CD14-positive monocyte (primary cell): ENCODE results near the gene ASTN1. TPM values are rescaled to one million over a fixed set of nuclear protein-coding genes. Genes with fewer than 3 reads are reported as not detected.

Experiments
- DNase-seq, 3 donors: peaks; one replicate each; pipeline ENCODE4 v3.0.0-alpha.2; 2011 to 2022
- H2AFZ ChIP-seq: 2 replicates; pipeline ENCODE4 v1.6.0; 2012; ENCODE audit warnings: mild to moderate bottlenecking, low read depth, low read length, inconsistent platforms; ENCODE audit not compliant: insufficient read depth, poor library complexity, severe bottlenecking
- H3K27ac ChIP-seq, 2 donors: 1 replicate in 1 of 2; 2 replicates in 1 of 2; pipeline ENCODE4 v1.5.1; 2012 to 2013; ENCODE audit warnings: low read length in 2 of 2, control low read depth in 1 of 2, inconsistent platforms in 1 of 2, low read depth in 1 of 2, mild to moderate bottlenecking in 1 of 2
- H3K27me3 ChIP-seq, 2 donors: one replicate each; pipeline versions ENCODE4 v1.6.0 to v1.6.1; 2011 to 2013; ENCODE audit warnings: low read length in 2 of 2; ENCODE audit not compliant: control insufficient read depth in 2 of 2, insufficient read depth in 2 of 2
- H3K36me3 ChIP-seq, 2 donors: replicated peaks in 1 of 2; 1 replicate in 1 of 2; 2 replicates in 1 of 2; pipeline versions ENCODE4 v1.5.1 to v1.6.1; 2012 to 2013; ENCODE audit warnings: low read length in 2 of 2, control low read depth in 1 of 2, inconsistent platforms in 1 of 2, mild to moderate bottlenecking in 1 of 2; ENCODE audit not compliant: insufficient read depth in 2 of 2, control insufficient read depth in 1 of 2
- H3K4me1 ChIP-seq, 2 donors: 1 replicate in 1 of 2; 2 replicates in 1 of 2; pipeline versions ENCODE4 v1.5.1 to v1.6.1; 2012 to 2013; ENCODE audit warnings: low read length in 2 of 2, control low read depth in 1 of 2, inconsistent platforms in 1 of 2, mild to moderate bottlenecking in 1 of 2, moderate library complexity in 1 of 2; ENCODE audit not compliant: insufficient read depth in 2 of 2, control insufficient read depth in 1 of 2
- H3K4me2 ChIP-seq: replicated peaks from 2 replicates; pipeline ENCODE3; 2012; ENCODE audit warnings: low read length, moderate library complexity, mild to moderate bottlenecking; ENCODE audit not compliant: poor library complexity, severe bottlenecking; ENCODE audit errors: extremely low read depth
- H3K4me3 ChIP-seq, 3 experiments: fragments of 200-600 bp in 1 of 3; sonication (generic) in 1 of 3; replicated peaks in 1 of 3; 1 replicate in 2 of 3; 2 replicates in 1 of 3; pipeline ENCODE4 v1.5.1; 2011 to 2013; ENCODE audit warnings: low read length in 3 of 3, mild to moderate bottlenecking in 3 of 3, control low read depth in 2 of 3, low read depth in 2 of 3, inconsistent platforms in 1 of 3, moderate library complexity in 1 of 3
- H3K79me2 ChIP-seq: 2 replicates; pipeline ENCODE4 v1.6.0; 2012; ENCODE audit warnings: mild to moderate bottlenecking, control low read depth, inconsistent platforms, low read length, moderate library complexity; ENCODE audit not compliant: insufficient read depth
- H3K9ac ChIP-seq: 2 replicates; pipeline ENCODE4 v1.6.0; 2017; ENCODE audit warnings: low read length, mild to moderate bottlenecking; ENCODE audit not compliant: insufficient read depth, poor library complexity, severe bottlenecking
- H3K9me3 ChIP-seq, 2 donors: replicated peaks in 1 of 2; 1 replicate in 1 of 2; 2 replicates in 1 of 2; pipeline versions ENCODE4 v1.5.1 to v1.6.1; 2012 to 2013; ENCODE audit warnings: low read length in 2 of 2, control low read depth in 1 of 2; ENCODE audit not compliant: control insufficient read depth in 1 of 2, insufficient read depth in 1 of 2
- H4K20me1 ChIP-seq: 2 replicates; pipeline ENCODE4 v1.6.0; 2012; ENCODE audit warnings: mild to moderate bottlenecking, low read length, control low read depth, moderate library complexity; ENCODE audit not compliant: insufficient read depth
- H3K27ac Mint-ChIP-seq, 7 donors: one replicate each; pipeline ENCODE4 v1.8.0; 2020; ENCODE audit warnings: mild to moderate bottlenecking in 7 of 7, mixed read lengths in 7 of 7, moderate library complexity in 6 of 7, inconsistent platforms in 2 of 7
- H3K27me3 Mint-ChIP-seq, 3 donors: one replicate each; pipeline ENCODE4 v1.8.0; 2021 to 2022; ENCODE audit warnings: low read depth in 3 of 3, mild to moderate bottlenecking in 3 of 3, mixed read lengths in 3 of 3, moderate library complexity in 3 of 3, inconsistent platforms in 1 of 3
- H3K36me3 Mint-ChIP-seq, 2 donors: one replicate each; pipeline ENCODE4 v1.8.0; 2020; ENCODE audit warnings: mixed read lengths in 2 of 2, inconsistent platforms in 1 of 2, mild to moderate bottlenecking in 1 of 2
- H3K4me1 Mint-ChIP-seq: one replicate; pipeline ENCODE4 v1.8.0; 2020; ENCODE audit warnings: mild to moderate bottlenecking, mixed read lengths
- H3K4me3 Mint-ChIP-seq, 2 donors: one replicate each; pipeline ENCODE4 v1.8.0; 2020; ENCODE audit warnings: mild to moderate bottlenecking in 2 of 2, mixed read lengths in 2 of 2, moderate library complexity in 1 of 2
- H3K9me3 Mint-ChIP-seq, 7 donors: one replicate each; pipeline ENCODE4 v1.8.0; 2020 to 2022; ENCODE audit warnings: mixed read lengths in 7 of 7, mild to moderate bottlenecking in 6 of 7, moderate library complexity in 6 of 7, inconsistent platforms in 2 of 7
- WGBS: methylation state at CpG from one replicate; pipeline ENCODE4 v1.1.5; 2013; ENCODE audit warnings: missing lambda C conversion rate; ENCODE audit not compliant: insufficient coverage; 5-methylcytosine and 5-hydroxymethylcytosine counted together
- intact Hi-C, 2 donors: fragments of 100-400 bp; cut with micrococcal nuclease; formaldehyde crosslinking; loops; one replicate each; pipeline versions ENCODE4 v1.15.0 to v1.15.1; 2023
- polyA plus RNA-seq, 3 donors: library from polyadenylated mRNA; depleted of rRNA in 1 of 3; unstranded in 2 of 3; stranded (reverse) in 1 of 3; fragments of 300-500 nt in 2 of 3; fragments of >200 nt in 1 of 3; fragmentation: Illumina TruSeq in 2 of 3; gene quantifications; 1 replicate in 2 of 3; 2 replicates in 1 of 3; pipeline ENCODE4 v1.2.3, GENCODE V29; 2012 to 2021
- TF ChIP-seq, protein P1 (sequence below): fragments of 200-600 bp; IDR thresholded peaks from one replicate; pipeline ENCODE4 v1.8.0; 2022; ENCODE audit warnings: antibody characterized with exemption, mild to moderate bottlenecking

The ASTN1 gene
- polyA plus RNA-seq, 3 donors, result not detected

DNA sequence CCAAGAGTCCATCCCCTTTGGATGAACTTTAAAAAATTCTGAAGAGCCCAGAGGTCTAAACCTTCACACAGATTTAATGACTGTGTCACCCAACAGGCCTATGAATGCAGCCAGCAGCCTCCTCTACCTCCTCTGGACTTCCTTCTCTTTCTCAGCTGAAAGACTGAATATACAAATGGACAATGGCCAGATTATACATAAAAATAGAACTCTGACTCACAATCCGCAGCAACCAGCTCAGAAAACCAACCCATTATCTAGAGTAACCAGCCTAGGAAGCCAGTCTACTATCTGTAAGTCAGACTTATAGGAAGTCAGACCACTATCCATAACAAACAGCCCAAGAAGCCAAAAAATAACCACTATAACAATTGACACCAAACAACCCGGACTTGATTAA is 224.5 kb downstream of the ASTN1 start:
- 73% methylated on average over 2 of the region's 2 CpGs for WGBS
- no peak for DNase-seq
- no peak overlapping the region for H3K4me2 ChIP-seq

DNA sequence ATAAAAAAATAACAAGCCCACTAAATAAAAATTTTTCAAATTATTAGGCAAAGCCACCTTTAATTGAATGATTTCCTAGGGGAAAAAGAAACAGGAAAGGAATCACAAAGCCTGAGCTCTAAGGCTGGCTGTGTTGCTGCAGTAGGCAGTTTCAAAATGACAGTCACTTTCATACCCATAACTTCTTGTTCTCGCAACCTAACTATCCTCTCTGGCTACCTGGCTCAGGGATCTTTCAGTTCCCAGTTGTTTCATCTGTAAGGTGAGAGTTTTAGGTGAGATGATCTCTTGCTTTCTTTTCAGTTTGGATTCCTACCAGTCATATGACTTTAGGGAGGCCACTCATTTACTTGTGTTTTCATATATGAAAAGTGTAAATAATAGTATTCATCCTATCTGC is 226.1 kb downstream of the ASTN1 start:
- Histone ChIP-seq H3K36me3 (no peaks in the 10 kb centered on the region), H3K79me2 (no peaks in the 10 kb centered on the region), H3K27me3 (no peaks in the 10 kb centered on the region), H3K4me3 (no peak overlapping the region), H3K9ac (no peak overlapping the region), H3K4me1 (no peaks in the 10 kb centered on the region), H3K4me2 (no peak overlapping the region), H4K20me1 (no peaks in the 10 kb centered on the region), H2AFZ (no peak overlapping the region), H3K9me3 (no peaks in the 10 kb centered on the region), H3K27ac (no peak overlapping the region)
- Mint-ChIP-seq H3K27ac (no peak overlapping the region), H3K36me3 (no peaks in the 10 kb centered on the region), H3K27me3 (peaks cover 1 to 3% (median 2%) of the 10 kb centered on the region in 3 donors), H3K4me3 (no peak overlapping the region), H3K4me1 (no peaks in the 10 kb centered on the region), H3K9me3 (peaks cover 2 to 13% (median 4%) of the 10 kb centered on the region in 7 donors)
- intact Hi-C loops, result no loop called here
- WGBS, result no CpG with 5 or more reads among the region's 1 CpG
- no peak for DNase-seq
- TF ChIP-seq, protein P1, sequence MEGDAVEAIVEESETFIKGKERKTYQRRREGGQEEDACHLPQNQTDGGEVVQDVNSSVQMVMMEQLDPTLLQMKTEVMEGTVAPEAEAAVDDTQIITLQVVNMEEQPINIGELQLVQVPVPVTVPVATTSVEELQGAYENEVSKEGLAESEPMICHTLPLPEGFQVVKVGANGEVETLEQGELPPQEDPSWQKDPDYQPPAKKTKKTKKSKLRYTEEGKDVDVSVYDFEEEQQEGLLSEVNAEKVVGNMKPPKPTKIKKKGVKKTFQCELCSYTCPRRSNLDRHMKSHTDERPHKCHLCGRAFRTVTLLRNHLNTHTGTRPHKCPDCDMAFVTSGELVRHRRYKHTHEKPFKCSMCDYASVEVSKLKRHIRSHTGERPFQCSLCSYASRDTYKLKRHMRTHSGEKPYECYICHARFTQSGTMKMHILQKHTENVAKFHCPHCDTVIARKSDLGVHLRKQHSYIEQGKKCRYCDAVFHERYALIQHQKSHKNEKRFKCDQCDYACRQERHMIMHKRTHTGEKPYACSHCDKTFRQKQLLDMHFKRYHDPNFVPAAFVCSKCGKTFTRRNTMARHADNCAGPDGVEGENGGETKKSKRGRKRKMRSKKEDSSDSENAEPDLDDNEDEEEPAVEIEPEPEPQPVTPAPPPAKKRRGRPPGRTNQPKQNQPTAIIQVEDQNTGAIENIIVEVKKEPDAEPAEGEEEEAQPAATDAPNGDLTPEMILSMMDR, result no peak

More for the DNA sequence above, 224.5 kb downstream of the ASTN1 start:
- Histone ChIP-seq H3K9ac (no peak overlapping the region), H3K79me2 (no peaks in the 10 kb centered on the region), H4K20me1 (no peaks in the 10 kb centered on the region), H3K27me3 (no peaks in the 10 kb centered on the region), H3K4me1 (no peaks in the 10 kb centered on the region), H3K36me3 (no peaks in the 10 kb centered on the region), H3K9me3 (no peaks in the 10 kb centered on the region), H2AFZ (no peak overlapping the region), H3K4me3 (no peak overlapping the region), H3K27ac (no peak overlapping the region)
- no peaks in the 10 kb centered on the region for H3K4me1 Mint-ChIP-seq
- H3K27me3 Mint-ChIP-seq, result peaks cover 1 to 3% (median 2%) of the 10 kb centered on the region in 3 donors
- no peaks in the 10 kb centered on the region for H3K36me3 Mint-ChIP-seq
- intact Hi-C loops, result no loop called here
- H3K27ac Mint-ChIP-seq, result no peak overlapping the region
- H3K4me3 Mint-ChIP-seq, result no peak overlapping the region
- peaks cover 2 to 16% (median 4%) of the 10 kb centered on the region in 7 donors for H3K9me3 Mint-ChIP-seq
- TF ChIP-seq, protein P1, result no peak
